Measurements from ENCODE around the gene DEF6.

The DEF6 gene, protein sequence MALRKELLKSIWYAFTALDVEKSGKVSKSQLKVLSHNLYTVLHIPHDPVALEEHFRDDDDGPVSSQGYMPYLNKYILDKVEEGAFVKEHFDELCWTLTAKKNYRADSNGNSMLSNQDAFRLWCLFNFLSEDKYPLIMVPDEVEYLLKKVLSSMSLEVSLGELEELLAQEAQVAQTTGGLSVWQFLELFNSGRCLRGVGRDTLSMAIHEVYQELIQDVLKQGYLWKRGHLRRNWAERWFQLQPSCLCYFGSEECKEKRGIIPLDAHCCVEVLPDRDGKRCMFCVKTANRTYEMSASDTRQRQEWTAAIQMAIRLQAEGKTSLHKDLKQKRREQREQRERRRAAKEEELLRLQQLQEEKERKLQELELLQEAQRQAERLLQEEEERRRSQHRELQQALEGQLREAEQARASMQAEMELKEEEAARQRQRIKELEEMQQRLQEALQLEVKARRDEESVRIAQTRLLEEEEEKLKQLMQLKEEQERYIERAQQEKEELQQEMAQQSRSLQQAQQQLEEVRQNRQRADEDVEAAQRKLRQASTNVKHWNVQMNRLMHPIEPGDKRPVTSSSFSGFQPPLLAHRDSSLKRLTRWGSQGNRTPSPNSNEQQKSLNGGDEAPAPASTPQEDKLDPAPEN

DNA sequence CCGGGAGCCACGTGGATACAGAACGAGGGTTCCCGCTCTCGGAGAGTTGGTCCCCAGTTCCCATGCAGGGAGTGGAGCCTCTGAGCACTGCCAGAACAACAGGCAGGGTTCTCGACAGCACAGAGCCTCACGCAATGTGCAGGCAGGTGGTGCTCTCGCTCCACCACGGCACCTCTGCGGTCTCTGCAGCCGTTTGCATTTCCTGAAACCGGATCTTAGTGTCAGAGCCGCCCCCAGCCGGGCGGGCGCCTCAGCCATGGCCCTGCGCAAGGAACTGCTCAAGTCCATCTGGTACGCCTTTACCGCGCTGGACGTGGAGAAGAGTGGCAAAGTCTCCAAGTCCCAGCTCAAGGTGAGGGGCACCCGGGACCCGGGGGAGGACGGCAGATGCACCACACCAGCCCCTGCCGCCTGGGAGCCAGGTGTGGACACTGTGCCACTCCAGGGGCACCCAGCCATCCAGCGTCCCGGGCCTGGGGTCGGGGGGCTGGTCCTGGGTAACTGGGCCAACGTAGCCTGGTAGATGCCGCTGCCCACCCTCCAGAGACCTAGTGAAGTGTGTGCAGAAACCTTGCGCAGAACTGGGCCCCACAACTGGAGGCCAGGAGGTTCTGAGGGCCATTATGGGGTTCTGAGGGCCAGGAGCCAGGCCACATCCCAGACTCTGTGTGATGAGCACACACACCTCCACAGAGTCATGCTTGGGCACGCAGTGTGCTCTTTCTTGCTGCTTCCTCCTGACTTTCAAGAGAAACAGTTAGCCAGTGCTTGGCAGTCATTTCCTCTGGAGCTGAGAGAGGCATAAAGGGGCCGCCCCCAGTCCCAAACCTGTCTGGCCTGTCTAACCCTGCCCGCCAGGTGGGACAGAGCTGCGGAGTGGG is at the start of gene DEF6:
TSS of gene DEF6 (plus strand) at position 218 of the 881 bp plus-strand sequence. CDS start at position 257, 39 bp downstream.
- peak; percentile 93 for DNase-seq (ENCODE audit: low spot score)

DNA sequence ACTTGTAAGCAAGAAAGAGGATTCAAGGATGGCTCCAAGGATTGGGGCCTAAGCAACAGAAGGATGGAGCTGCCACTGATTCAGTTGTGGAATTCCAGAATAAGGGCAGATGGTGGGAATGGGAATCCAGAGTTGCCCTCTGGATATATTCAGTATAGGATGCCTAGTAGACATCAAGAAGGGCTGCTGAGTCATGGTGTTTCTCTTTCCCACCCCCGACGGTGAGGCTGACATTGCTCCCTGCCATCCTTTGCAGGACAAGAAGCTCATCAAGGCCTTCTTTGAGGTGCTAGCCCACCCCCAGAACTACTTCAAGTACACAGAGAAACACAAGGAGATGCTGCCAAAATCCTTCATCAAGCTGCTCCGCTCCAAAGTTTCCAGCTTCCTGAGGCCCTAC is 49.3 kb upstream of the DEF6 start:
- DNase-seq (ENCODE audit: low spot score): no peak

DNA sequence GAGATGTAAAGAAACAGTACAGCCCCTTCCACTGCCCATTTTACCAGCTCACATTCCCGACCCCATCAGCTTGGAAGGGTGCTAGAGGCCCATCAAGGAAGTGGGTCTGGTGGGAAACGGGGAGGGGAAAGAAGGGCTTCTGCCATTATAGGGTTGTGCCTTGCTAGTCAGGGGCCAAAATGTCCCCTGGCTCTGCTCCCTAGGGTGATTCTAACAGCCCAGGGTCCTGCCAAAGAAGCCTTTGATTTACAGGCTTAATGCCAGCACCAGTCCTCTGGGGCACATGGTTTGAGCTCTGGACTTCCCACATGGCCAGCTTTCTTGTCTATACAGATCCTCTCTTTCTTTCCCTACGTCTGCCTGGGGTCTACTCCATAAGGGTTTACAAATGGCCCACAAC is 48.7 kb upstream of the DEF6 start:
- DNase-seq (ENCODE audit: low spot score): no peak

DNA sequence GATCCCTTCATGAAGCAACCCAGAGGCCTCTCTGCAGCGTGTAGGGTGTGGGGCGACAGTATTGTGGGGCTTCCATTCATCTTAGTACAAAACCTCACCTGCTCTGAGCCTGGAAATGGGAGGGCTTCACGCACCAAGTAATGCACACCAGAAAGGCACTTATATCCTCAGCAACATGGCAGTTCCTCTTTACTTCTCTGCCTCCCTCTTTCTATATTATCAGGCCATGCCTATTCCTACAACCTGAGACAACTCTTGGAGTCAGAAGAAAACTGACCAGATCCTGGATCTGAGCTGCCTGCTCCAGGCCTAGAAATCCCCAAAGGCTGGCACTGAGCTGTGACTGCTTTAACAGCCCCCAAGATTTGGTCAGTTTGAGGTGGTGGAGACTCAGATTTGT is 45.7 kb upstream of the DEF6 start:
- no peak for DNase-seq (ENCODE audit: low spot score)

DNA sequence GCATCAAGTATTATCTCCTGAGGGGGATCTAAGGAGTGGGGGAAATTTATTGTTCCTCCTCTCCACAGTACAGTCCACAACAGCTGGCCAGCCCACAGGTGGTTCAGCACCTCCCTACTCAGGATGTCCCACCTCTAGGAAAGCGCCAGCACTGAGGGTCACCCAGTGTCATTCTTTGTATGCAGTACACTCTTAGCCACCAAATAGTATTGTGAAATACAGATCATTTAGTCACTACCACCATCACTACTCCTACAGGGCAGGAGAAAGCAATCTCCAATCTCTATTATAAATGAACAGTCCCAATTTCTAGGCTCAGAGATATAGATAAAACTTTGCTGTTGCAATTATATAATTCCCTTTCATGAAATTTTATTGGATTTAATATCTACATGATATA is 44.4 kb upstream of the DEF6 start:
- DNase-seq (ENCODE audit: low spot score): no peak

DNA sequence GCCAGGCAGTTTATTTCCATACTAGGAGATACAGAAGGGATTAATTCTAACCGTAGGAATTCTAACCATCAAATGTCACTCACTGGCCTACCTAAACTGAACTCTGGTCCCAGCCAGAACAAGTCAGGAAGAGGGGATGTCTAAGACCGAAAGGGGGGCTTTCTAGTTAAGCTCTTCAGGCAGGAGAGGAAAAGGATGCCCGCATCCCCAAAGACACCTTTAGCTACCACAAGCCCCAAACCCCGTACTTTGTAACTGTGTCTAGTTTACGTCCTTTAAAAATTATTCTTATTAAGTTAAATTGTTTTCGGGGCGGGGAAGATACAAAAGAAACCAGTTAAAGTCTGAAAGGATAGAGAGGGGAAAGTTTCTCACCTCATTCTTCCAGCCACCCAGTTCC is 39.3 kb upstream of the DEF6 start:
- DNase-seq (ENCODE audit: low spot score): no peak

DNA sequence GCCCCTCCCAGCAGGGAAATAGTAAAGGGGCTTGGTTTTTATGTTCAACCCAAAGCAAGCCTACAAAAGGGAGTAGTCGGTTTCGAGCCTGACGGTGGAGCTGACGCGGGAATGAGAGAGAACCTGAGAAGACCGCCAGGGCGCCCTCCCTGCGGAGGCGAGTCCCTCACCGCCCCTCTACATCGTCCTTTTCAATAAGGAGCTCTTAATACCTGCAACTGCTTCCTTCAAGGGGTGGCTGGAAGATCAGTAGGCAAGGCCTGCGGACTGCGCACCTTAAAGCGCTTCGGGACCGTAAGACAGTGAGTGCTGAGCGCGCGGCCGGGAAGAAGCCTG is 38.8 kb upstream of the DEF6 start:
- DNase-seq (ENCODE audit: low spot score): peak; percentile 24

DNA sequence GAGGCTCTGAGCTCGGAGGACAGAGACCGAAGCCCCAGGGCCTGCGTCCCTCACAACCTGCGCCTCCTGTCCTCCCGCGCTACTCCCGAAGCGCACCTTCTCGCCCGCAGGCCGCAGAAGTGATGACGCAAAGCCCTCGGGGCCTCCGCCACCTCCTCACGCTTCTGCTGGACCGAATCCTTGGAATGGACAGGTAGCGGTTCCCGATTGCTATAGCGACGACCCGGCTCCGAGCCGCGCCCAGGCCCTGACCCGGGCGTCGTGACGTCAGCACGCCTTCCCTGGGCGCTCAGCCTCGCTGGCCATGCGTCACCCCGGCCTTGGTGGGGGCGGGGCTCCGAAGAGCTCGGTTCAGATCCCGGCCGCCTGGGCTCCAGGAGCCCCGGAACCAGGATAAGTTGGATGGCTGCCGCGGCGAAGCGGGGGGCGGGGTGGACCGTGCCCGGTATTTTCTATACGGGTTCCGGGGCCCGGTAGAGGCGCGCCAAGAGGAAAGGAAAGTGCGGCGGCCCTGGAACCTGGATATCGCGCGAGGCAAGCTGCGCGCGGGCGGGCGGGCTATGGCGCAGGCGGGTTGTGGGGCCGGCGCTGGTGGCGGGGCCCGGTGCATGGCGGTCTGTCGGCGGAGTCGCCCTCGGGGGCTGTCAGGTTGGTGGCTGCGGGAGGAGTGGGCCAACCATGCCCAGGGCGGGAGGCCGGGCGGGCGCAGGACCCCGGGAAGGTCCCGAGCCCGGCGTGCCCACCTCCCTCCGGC is 38.2 kb upstream of the DEF6 start, which contains the start of gene ZNF76:
TSS of gene ZNF76 (plus strand) at position 542 of the 754 bp plus-strand sequence. CDS start 21,417 bp downstream, outside the sequence.
- DNase-seq (ENCODE audit: low spot score): peak; percentile 94

DNA sequence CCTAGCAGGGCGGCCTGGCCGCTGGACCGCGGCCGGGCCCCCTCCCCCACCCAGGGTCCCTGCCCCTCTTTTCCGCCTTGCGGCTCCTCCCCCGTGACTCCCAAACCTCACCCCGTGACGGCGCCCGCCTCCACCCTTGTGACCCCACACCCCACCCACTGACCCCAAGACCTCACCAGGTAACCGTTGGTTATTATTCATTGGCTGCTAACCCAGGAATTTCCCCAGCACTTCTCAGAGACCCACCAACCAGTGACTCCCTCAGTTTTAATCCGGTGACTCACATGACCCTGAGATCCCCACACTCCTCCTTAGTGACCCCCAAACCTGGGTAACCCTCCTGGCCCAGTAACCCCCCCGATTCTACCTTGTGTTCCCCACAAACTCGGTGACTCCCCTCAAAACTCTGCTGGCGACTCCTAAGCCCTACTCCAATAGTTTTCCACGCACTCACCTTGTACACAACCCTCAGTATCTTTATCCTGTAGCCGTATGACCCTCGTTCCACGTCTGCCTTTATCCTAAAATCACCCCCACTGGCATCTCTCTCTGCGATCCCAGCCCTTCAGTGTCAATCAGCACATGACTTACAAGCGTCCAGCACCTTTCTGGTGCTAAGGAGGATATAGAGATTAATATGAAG is 37.5 kb upstream of the DEF6 start:
- DNase-seq (ENCODE audit: low spot score): peak; percentile 10

DNA sequence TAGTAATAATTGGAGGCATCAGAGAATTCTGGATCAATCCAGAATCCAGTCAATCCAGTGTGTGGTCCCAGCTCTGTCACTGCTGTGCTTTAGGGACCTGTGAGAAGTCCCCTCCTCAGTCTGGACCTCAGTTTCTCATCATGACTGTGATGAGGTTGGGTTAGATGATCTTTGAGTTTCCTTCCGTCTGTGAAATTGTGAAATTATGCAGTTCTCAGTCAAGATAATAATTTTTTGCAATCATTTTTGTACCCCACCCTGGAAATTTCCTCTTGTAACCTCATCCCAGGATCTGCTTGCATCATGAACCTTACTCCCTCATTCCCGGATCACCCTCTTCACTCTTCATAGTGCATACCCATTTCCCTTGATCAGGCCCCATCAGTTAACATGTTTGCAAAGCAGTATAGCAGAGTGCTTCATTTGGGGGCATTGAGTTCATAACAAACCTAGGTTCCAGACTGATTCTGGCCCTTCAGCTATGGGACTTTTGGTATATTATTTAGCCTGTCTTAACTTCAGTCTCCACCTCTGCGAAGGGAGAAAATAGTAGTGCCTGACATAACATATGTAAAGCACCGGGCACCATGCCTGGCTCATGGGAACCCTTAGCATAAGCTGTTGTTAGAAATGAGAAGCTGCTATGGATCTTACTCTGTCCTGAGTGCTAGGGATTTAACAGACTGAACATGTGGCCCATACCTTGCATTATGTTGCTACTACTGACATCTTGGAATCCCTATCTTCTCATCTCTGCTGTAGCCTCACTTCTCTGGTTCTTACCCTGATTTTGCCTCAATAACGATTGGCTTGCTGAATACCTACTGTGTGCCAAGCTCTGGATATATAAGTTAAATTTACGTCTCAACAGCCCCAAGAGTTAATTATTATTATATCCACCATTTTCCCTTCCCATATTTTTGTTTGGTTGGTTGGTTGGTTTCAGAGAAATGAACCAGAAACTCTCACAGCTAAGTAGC is 36.7 kb upstream of the DEF6 start:
- DNase-seq (ENCODE audit: low spot score): no peak

DNA sequence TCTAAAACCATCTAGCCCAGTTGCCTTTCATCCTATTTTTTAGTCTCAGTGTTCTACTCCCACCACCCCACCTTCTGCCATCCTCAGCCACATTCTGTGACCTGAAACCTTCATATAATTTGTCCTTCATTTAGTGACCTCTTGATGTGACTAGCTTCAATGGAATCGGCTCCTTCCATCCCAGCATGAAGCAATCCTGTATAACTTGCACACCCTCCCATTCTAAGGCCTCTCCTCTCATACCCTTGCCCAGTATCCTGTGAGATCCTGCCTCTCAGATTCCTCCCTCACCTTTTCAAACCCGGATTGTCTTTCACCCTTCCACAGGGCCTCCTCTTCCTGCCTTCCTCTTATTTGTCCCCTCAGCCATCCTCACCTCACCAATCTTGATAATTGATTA is 35.0 kb upstream of the DEF6 start:
- DNase-seq (ENCODE audit: low spot score): no peak

DNA sequence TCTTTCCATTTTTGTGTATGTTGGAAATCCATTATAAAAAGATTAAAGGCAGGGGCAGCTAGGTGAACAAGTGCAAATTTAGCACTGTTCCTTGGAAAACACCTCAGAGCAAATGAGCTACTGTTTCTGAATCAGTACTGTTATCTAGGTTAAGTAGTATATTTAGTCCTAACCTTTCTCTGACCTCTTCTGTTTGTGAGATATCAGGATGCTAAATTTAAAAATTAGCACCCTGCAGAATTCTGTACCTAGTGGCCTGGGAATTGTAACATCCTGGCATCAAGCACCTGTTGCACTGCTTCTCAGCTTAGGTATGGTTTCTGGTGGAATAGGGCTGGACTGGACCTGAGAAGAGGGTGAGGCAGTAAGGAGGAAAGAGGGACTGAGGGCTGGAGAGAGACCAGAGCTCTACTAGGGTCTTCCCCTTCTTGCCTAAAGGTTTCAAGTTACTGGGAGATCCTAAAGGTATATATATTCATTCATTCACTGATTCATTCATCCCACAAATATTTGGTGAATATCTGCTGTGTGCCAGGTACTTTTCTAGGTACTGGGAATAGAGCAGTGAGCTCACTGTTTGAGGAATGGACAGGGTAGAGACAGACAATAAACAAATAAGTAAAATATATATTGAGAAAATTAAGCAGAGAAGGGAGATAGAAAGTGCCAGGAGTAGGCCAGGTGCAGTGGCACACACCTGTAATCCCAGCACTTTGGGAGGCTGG is 32.9 kb upstream of the DEF6 start:
- DNase-seq (ENCODE audit: low spot score): no peak

DNA sequence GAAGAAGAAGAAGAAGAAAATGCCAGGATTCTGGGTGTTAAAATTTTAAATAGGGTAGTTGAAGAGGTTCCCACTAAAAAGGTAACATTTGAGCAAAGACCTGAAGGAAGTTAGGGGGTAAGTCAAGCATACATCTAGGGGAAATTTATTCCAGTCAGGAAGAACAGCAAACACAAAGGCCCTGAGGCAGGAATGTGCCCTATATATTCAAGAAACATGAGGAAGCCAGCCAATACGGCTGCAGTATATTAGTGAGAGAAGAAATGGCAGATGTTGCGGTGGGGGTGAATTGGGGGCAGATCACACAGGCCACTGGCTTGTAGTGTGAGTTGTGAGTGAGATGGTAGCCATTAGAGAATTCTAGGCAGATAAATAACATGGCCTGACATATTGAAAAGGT is 32.1 kb upstream of the DEF6 start:
- DNase-seq (ENCODE audit: low spot score): no peak

DNA sequence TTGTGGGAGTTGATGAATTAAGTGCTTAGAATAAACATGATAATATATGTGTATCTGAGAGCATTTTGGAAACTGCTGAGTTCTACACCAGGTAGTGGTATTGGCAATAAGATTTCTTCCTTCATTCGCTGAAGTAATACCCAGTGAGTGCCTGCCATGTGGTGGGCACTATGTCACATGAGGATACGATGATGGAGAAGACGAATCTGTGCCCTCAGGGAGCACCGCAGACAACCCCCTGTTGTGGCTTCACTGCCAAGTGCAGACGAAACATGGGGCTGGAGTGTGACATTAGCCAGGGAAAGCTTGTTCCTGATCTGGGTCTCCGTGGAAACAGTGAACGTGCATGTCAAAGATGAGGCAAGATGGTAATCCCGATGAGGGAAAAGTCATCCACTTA is 30.2 kb upstream of the DEF6 start:
- DNase-seq (ENCODE audit: low spot score): no peak

DNA sequence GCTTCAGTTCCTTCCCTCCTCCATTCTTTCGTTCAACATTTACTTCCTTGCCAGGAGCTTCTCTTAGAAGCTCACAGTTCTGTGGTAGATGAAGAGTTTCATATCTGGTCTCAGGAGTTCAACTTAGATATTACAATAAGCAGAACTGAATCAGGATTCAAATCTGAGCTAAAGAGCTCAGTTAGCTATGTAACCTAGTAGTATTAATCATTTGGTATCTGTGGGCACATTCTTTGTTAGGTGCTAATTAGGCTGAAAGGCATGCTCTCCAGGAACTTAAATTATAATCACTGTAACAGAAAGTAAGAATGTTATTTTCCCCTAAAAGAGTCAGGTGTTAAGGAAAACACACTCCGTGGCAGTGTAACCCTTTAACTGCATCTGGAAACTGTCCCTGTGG is 29.7 kb upstream of the DEF6 start:
- DNase-seq (ENCODE audit: low spot score): no peak

DNA sequence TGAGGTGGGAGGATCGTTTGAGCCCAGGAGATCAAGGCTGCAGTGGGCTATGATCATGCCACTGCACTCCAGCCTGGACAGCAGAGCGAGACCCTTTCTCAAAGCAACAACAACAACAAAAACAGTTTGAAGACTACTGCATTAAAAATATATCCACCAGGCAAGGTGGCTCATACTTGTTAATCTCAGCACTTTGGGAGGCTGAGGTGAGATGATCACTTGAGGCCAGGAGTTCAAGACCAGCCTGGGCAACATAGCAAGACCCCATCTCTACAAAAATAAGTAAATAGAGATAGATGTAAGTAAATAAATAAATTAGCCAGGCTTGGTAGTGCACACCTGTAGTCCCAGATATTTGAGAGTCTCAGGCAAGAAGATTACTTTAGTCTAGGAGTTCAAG is 25.6 kb upstream of the DEF6 start:
- no peak for DNase-seq (ENCODE audit: low spot score)

DNA sequence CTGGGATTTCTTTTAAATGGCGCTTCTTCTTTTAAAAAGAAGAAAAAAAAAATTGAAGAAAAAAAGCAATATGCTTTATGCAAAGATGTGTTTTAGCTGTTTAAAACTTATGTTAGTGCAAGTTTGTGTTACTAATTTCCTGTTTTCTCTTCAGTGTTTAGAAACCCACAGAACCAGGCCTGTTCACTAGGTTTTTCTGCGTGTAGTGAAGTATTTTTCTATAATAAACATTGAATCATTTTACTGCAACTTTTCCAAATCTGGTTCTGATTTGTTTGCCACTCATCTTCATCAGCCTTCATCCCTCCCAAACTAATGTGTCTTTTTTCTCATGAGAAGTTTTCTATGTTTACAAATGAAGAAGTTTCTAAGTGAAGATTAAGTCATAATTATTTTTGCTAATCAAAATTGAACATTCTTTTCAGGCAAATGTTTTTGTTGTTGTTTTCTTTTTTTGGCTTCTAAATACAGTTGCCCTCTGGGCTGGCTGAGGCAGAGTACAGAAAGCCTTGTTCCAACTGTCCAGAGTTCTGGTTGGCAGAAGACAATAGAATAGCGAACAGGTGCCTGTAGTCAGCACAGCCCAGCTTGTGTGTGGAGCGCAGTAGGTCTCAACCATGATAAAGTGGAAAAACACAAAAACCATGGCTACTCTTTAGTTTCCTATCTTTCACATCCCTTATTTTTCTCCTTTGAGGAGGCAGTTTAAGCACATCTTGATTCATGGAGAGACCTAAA is 23.6 kb upstream of the DEF6 start:
- DNase-seq (ENCODE audit: low spot score): no peak

DNA sequence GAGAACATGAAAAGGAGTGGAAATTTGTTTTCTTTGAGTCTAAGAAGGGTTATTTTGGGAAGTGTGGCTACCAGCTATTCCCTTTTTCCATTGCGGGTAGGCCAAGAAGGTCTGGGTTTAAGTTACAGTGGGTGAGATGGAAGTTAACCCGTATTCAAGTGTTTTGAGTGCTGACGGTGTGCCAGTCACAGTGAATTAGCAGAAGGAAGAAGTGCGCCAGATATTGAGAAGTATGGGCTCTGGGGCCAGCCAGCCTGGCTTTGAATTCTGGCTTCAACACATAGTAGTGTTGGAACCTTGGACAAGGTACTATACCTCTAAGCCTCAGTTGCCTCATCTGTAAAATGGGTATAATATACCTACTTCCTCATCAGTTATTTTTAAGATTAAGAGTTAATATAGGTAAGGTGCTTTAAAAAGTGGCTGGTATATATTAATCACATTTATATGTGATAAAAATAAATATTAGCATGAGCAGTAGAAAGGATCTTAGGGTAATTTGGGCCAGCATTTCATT is 21.8 kb upstream of the DEF6 start:
- no peak for DNase-seq (ENCODE audit: low spot score)

DNA sequence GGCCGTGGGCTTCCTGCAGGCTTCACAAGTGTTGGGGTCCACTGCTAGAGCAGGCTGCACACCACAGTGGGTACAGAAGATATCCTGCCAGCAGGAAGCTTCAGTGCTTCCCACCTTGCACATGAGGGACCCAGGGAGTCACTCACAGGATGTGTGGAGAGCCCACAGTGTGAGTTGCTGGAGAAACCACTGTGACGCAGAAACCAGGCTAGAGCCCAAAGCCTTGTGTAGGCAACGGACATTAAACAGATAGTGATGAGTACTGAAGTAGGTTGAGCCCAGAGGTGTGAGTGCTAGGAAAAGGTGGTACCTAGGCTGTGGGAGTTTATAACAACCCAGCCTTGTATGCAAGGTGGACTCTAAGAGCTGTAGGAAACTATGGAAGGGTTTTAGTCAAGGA is 18.9 kb upstream of the DEF6 start:
- DNase-seq (ENCODE audit: low spot score): no peak

Data from kidney capillary endothelial cell (primary cell).